Epithelial cell of esophagus (primary cell): Measurements from ENCODE around the gene TRIM67.

Experiments used
- DNase-seq: peaks from one replicate; pipeline ENCODE4 v3.0.0; 2010; ENCODE audit warnings: low read depth
- H3K4me3 ChIP-seq: 2 replicates; pipeline ENCODE4 v1.5.1; 2011; ENCODE audit warnings: mild to moderate bottlenecking, low read length, control low read depth
- CTCF ChIP-seq: IDR thresholded peaks from 2 replicates; pipeline ENCODE4 v1.5.1; 2011; ENCODE audit warnings: low read depth, mild to moderate bottlenecking, low read length, control low read depth, inconsistent platforms; ENCODE audit not compliant: insufficient read depth; ENCODE audit errors: missing control alignments

Gene TRIM67

GRCh38 chr1:231172411-231172810 lies 10.6 kb downstream of the TRIM67 start:
- no peak for TF ChIP-seq CTCF
- H3K4me3 ChIP-seq = no peak overlapping the region
- DNase-seq = peak; percentile 36

- no peak for TF ChIP-seq CTCF
- no peak for DNase-seq
These were observed 14.6 kb downstream of the TRIM67 start for GRCh38 chr1:231176421-231176820.

GRCh38 chr1:231177226-231177625 lies 15.4 kb downstream of the TRIM67 start:
- no peak for DNase-seq
- H3K4me3 ChIP-seq = no peak overlapping the region
- no peak for TF ChIP-seq CTCF

More at GRCh38 chr1:231176421-231176820, 14.6 kb downstream of the TRIM67 start:
- no peak overlapping the region for H3K4me3 ChIP-seq

GRCh38 chr1:231177936-231178335 lies 16.1 kb downstream of the TRIM67 start:
- H3K4me3 ChIP-seq = no peak overlapping the region
- no peak for DNase-seq
- no peak for TF ChIP-seq CTCF

- no peak for TF ChIP-seq CTCF
- no peak for DNase-seq
- no peak overlapping the region for H3K4me3 ChIP-seq
These were observed 17.1 kb downstream of the TRIM67 start for GRCh38 chr1:231178970-231179369.

GRCh38 chr1:231180034-231180433 lies 18.2 kb downstream of the TRIM67 start:
- no peak for DNase-seq
- TF ChIP-seq CTCF = no peak
- H3K4me3 ChIP-seq = no peak overlapping the region

GRCh38 chr1:231181271-231181670 lies 19.4 kb downstream of the TRIM67 start:
- DNase-seq = no peak
- H3K4me3 ChIP-seq = no peak overlapping the region
- TF ChIP-seq CTCF = no peak
